ENCODE data around the gene RPS16.
"Not testable (repeated sequence)": the region's sequence is repeated elsewhere in the genome, so short reads cannot be mapped to it uniquely, and the experiment has no call there.

The RPS16 gene

DNA sequence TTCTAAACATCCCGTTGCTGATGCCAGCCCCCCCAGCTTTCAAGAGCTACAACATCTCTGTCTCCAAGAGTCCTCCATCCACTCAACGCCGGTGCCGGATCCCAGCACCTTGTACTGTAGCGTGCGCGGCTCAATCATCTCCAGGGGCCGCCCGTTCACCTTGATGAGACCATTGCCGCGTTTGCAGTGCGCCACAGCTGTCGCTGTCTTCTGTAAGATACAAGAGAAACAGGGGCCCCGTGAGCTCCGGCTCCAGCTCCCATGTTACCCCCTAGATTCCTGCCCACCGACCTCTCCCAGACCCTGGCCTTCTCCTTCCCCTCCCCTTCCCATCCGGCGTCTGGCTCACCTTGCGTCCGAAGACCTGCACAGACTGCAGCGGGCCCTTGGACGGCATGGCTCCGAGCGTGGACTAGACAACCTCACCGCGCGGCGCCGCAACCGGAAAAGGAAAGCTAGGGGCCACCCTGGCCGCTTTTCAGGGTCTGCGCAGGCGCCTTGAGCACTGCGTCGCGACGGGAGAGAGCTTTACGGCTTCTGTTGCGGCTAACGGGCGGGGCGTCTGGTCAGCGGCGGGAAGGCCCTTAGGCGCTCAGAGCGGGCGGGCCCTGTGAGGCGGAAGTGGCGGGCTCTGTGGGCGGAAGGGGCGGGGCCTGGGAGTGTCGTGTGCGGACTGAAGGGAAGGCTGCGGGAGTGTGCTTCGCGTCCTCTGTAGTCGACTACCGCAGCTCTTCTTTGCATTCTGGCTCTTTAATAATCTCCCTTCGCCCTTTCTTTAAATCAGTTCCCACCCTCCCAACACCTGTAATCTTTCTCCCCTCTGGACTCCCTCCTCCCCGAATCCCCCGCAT lies at the start of gene RPS16:
Gene RPS16 (minus strand): TSS at position 451 of the 851 bp plus-strand sequence. CDS start 54 bp downstream, at position 397.
- in situ Hi-C loops (cut with HindIII; ENCODE audit: low sequenced_read_pairs) = no loop called here

DNA sequence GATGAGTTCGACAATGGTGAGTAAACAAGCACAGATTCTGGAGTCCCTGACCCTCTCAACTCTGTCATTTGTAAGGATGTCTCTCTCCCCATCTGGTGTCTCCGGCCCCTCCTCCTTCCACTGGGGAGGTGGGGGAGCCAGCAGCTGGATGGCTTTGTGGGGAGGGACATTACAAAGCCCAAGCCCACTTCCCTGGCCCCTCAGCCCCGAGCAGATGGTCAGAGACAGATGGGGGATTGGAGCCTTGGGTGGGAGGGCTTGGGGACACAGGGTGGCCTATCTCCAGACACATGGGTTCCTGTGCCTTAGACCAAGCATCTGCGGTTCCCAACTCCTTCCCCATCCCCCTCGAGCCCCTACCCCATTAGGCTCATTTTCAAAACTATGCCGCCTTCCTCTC lies 47.4 kb upstream of the RPS16 start:
- in situ Hi-C loops (cut with HindIII; ENCODE audit: low sequenced_read_pairs) = no loop called here

DNA sequence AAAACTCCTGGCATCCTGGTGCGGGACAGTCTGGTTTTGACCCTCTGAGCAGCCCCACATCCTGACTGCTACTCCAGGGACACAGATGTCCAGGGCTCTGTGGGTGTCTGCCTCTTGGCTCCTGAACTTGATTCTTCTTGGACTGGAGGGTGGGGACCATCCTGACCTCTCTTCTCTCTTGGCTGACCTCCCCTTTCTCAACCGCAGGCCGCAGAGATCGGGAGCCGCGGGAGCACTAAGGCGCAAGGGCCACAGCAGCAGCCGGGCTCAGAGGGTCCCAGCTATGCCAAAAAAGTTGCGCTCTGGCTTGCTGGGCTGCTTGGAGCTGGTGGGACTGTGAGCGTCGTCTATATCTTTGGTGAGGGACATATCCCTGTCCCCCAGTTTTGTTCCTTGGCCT lies 45.9 kb upstream of the RPS16 start:
- in situ Hi-C loops (cut with HindIII; ENCODE audit: low sequenced_read_pairs) = no loop called here

DNA sequence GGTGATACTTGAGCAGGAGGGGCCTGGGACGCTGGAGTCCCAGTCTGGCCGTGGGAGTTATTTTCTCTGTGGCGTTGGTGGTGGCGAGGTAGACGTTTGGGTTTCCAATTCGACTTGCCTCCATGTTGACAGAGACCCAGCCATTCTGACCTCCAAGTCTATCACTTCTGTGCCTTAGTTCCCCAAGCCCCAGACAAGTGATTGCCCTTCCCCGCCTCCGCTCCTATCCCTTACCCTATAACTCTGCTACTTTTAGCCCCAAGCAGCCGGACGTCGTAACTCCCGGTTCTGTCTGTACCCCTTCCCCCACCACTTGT lies 45.4 kb upstream of the RPS16 start:
- in situ Hi-C loops (cut with HindIII; ENCODE audit: low sequenced_read_pairs) = no loop called here

DNA sequence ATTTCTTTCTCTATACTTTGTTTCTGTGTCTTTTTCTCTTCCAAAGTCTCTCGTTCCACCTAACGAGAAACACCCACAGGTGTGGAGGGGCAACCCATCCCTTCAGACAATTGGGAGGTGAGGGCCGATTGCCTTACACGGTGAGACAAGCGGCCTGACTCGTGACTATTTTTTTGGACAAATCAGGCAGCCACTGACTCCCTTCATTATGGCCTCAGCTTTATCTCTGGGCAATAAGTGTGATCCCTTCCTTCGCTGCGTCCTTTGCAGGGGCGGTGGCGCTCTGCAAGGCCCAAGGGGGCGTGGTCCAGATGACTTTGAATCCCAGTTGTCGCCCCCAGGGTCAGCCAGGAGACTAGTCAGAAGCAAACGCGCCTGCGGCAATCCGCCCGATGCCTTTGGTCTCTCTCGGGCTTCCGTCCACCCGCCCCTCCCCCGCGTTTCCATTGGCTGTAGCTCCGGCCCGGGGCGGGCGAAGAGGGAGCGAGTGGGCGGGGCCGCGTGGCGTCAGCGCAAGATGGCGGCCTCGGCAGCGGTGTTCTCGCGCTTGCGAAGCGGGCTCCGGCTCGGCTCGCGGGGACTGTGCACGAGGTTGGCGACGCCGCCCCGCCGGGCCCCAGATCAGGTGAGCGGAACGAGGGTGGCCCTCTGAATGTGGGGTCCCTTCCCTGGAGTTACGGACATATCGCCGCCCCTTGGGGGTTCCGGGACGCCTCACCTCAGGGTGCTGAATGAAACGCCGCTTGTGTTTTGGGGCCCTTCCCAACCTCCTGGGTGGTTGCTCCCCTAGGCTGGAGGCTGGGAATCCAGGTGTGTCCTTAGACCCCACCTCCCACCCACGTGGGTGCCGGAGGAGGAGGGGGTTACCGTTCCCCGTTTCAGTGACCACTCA lies 44.8 kb upstream of the RPS16 start, which contains the start of gene TIMM50:
Gene TIMM50 (plus strand): TSS at position 502 of the 892 bp plus-strand sequence. CDS start 16 bp downstream, at position 518.
- in situ Hi-C loops (cut with HindIII; ENCODE audit: low sequenced_read_pairs) = no loop called here

DNA sequence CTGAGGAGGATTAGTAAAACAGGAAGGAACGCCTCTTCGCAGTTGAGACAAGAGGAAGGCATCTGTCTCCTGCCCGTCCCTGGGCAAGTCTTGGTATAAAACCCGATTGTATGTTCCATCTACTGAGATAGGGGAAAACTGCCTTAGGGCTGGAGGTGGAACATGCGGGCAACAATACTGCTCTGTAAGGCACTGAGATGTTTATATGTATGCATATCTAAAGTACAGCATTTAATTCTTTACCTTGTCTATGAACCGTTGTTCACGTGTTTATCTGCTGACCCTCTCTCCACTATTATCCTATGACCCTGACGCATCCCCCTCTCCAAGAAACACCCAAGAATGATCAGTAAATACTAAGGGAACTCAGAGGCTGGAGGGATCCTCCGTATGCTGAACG lies 44.2 kb upstream of the RPS16 start:
- in situ Hi-C loops (cut with HindIII; ENCODE audit: low sequenced_read_pairs) = no loop called here

DNA sequence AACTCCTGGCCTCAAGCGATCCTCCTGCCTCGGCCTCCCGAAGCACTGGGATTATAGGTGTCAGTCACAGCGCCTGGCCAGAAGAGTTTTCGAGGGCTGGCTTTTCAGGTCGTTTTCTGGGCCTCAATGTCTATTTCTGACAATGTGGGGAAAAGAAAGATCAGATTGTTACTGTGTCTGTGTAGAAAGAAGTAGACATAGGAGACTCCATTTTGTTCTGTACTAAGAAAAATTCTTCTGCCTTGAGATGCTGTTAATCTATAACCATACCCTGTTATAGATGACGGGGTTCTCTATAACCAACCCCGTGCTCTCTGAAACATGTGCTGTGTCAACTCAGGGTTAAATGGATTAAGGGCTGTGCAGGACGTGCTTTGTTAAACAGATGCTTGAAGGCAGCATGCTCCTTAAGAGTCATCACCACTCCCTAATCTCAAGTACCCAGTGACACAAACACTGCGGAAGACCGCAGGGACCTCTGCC lies 43.6 kb upstream of the RPS16 start:
- in situ Hi-C loops (cut with HindIII; ENCODE audit: low sequenced_read_pairs) = not testable (repeated sequence)

DNA sequence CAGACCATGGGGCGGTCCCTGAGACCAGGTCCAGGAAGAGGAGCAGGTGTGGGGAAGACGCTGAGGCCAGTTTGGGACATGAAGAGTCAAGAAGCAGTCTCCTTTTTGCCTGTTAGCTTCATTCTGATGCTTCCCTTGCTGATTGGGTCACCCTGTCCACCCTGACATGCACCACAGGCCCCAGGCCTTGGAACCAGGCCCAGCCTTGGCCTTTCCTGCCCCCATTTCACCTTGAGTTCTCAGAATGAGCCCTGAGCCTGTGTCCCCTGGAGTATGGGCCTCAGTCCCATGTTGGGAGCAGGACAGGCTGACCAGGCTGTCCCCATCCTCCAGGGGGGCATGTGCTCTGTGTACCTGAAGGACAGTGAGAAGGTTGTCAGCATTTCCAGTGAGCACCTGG lies 40.0 kb upstream of the RPS16 start:
- in situ Hi-C loops (cut with HindIII; ENCODE audit: low sequenced_read_pairs) = no loop called here

DNA sequence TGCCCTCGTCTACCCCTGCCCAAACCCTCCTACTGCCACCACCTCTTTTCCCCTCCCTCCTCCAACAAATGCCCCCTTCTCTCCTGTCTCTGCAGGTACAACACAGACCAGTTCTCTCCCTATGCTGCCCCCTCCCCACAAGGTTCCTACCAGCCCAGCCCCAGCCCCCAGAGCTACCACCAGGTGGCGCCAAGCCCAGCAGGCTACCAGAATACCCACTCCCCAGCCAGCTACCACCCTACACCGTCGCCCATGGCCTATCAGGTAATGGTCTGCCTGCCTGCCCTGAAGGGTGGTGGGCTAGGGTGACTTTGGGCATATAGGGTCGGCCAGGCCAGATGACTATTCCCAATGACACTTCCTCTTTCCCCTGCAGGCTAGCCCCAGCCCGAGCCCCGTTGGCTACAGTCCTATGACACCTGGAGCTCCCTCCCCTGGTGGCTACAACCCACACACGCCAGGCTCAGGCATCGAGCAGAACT lies 38.4 kb upstream of the RPS16 start:
- in situ Hi-C loops (cut with HindIII; ENCODE audit: low sequenced_read_pairs) = no loop called here

DNA sequence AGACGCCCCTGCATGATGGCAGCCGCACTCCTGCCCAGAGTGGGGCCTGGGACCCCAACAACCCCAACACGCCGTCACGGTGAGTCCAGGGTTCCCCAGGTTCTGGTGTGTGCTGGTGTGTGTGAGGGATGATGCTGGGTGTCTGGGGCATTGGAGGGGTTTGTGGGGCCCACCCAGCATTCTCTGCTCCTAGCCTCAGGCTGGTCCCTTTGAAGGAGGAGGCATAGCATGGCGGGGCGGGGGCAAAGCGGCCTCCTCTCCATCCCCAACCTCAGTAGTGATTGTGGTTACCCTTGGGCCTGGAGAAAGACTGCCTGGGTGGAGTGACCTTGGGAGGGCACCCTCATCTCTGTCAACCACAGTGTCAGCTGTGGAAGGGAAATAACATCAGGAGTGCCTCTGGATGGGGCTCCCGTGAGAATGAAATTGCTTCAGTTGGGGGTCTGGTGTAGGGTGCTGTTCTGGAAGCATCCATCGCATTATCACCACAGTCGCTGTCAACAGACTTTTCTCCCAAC lies 37.8 kb upstream of the RPS16 start:
- in situ Hi-C loops (cut with HindIII; ENCODE audit: low sequenced_read_pairs) = no loop called here

DNA sequence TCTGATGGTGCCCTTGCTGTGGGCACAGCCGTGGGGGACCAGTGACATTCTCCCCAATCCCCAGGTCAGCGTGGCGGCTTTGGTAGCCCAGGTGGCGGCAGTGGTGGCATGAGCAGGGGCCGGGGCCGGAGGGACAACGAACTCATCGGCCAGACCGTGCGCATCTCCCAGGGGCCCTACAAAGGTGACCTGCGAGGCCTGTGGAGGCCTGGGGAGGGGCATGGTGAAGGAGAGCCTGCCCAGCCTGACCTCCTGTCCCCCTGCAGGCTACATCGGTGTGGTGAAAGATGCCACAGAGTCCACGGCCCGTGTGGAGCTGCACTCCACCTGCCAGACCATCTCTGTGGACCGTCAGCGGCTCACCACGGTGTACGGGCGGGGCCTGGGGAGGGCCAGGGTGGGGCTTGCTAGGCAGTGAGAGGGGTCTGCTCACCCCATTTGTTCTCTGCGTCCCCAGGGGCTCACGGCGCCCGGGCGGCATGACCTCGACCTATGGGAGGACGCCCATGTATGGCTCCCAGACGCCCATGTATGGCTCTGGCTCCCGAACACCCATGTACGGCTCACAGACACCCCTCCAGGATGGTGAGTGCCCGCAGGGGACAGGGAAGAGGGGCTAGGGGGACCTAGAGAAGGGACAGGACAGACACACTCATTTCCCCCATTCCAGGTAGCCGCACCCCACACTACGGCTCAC lies 37.1 kb upstream of the RPS16 start:
- in situ Hi-C loops (cut with HindIII; ENCODE audit: low sequenced_read_pairs) = no loop called here

DNA sequence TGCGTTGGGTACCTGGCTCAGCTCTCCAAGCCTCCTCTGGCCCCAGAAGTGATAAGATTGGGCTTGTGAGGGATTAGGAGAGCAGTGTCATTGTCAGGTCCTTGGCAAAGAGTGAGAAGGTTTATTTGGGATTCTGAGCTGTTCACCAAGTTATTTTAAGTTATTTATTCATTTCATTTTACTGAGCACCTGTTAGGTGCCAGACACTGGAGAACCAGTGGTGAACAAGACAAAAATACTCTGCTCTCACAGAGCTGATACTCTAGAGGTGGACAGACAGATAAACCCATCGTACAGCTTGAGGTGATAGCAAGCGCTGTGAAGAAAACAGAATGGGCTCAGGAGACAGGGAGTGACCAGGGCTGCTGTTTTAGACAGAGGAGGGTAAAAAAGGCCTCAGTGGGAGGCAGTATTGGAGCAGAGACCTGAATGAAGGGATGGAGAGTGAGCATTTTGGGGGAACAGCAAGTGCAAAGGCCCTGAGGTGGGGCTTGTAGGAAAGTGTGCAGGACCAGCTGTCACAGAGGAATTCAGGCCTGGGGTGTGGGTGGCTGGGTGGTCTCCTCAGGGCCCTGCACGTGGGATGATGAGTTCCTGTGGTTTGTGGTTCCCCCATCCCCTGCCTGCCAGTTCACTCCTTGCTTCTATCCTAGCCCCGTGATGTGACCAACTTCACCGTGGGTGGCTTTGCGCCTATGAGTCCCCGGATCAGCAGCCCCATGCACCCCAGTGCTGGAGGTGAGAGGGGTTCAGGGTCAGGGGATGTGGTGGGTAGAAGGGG lies 36.2 kb upstream of the RPS16 start:
- in situ Hi-C loops (cut with HindIII; ENCODE audit: low sequenced_read_pairs) = no loop called here

DNA sequence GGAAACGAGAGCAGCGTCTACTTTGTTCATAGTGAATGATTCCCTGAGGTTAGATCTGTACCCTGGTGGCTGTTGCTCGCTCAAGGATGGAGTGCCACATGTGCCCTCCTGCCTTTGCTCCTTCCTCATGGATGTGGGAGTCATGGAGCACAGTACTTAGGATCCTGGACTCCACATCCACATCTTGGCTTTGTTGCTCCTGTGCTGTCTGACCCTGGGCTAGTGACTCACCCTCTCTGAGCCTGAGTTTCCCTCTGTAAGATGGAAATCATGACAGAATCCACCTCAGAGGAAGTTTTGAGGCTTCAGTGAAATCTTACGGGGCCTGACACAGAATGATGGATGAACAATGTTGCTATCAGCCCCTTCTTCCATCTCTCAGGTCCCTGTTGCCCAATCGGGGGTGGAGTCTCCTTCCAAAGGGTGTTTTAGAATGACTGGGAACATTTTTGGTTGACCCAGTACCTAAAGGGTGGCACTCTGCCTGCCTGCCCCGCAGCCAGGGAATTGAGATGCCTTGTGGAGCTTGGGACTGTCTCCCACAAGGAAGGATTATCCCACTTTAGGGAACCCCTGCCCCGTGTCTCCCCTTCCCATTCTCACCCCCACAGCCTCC lies 35.1 kb upstream of the RPS16 start:
- in situ Hi-C loops (cut with HindIII; ENCODE audit: low sequenced_read_pairs) = no loop called here

DNA sequence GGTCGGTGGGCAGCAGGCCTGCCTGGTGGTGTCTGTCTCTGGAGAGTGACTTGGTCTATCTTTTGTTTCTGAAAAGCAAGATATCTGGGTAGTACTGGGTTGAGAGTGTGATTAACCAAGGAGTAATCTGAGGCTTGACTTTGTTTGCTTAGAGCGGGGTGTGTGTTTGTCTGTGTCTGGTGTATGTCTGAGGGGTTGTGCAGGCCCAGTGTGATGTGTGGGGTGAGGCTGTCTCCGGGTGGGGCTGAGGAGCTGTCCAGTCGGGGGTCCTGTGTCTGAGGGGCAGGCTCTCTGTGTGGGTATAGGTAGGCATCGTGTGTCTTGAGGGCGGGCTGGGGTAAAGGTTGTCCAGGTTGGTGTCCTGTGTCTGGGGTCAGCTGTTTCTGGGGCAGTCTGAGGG lies 33.8 kb upstream of the RPS16 start:
- in situ Hi-C loops (cut with HindIII; ENCODE audit: low sequenced_read_pairs) = no loop called here

DNA sequence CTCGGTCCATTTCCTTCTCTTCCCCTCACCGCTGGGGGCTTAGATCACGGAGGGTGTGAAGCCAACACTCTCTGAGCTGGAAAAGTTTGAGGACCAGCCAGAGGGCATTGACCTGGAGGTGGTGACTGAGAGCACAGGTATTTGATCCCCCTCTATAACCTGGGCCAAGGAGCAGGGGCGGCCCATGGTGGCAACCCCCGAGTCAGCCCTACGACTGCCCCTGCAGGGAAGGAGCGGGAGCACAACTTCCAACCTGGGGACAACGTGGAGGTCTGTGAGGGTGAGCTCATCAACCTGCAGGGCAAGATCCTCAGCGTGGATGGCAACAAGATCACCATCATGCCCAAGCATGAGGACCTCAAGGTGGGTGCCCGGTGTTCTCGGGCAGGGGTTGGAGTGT lies 33.3 kb upstream of the RPS16 start:
- in situ Hi-C loops (cut with HindIII; ENCODE audit: low sequenced_read_pairs) = no loop called here

DNA sequence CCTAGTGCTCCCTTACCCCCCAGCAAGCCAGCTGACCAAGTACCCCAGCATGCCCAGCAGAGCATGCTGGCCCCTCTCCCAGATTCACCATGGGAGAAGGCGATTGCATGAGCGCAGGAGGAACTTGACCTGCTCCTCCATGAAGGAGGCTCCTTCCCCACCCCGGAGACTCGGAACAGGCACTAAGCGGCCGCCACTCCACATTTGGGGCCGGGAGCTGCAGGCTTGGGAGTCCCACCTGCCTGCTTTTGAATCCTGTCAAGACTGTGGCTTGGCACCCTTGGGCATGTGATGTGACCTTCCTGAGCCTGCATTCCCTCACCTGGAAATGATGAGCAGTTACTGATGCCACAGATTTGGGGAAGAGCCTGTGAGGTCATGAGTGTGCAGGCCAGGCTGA lies 32.2 kb upstream of the RPS16 start:
- in situ Hi-C loops (cut with HindIII; ENCODE audit: low sequenced_read_pairs) = no loop called here

DNA sequence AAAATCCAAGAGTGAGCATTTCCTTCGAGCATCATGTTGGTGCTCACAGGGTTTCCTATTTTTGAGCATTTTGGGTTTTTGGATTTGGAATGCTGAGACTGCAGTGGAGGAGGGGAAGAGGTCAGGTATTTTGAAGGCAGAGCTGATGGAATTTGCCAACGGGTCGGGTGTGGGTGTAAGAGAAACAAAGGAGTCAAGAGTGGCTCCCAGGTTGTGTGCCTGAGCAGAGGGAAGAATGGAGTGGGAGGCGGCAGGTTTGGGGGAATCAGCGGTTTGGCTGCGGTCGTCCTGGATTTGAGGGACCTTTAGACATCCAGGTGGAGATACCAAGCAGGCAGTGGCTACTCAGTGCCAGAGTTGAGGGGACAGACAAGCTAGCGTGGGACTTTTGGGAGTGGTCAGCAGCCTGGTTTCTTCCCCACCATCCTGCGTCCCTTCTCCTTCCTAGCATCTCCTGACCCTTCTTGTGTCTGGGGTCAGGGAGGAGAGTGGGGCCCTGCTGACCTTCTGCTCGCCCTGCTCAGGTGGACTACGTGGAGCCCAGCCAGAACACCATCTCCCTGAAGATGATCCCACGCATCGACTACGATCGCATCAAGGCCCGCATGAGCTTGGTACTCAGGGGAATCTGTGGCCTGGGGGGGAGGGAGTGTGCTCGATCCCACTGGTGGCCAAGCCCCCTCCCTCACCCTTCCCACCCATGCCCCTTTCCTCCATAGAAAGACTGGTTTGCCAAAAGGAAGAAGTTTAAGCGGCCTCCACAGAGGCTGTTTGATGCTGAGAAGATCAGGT lies 30.4 kb upstream of the RPS16 start:
- in situ Hi-C loops (cut with HindIII; ENCODE audit: low sequenced_read_pairs) = no loop called here

DNA sequence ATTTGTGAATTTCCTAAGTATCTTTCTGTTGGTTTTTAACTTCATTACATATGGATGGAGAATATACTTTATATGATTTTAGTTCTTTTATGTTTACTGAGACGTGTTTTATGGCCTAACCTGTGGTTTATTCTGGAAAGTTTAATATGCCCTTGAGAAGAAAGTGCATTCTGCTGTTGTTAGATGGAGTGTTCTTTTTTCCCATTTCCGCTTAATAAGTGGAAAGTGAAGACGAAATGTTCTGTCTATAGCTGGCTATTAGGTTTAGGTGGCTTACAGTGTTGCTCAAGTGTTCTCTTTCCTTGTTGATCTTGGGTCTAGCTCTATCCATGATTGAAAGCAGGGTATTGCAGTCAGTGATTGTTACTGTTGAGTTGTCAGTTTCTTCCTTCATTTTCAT lies 27.7 kb upstream of the RPS16 start:
- in situ Hi-C loops (cut with HindIII; ENCODE audit: low sequenced_read_pairs) = no loop called here

DNA sequence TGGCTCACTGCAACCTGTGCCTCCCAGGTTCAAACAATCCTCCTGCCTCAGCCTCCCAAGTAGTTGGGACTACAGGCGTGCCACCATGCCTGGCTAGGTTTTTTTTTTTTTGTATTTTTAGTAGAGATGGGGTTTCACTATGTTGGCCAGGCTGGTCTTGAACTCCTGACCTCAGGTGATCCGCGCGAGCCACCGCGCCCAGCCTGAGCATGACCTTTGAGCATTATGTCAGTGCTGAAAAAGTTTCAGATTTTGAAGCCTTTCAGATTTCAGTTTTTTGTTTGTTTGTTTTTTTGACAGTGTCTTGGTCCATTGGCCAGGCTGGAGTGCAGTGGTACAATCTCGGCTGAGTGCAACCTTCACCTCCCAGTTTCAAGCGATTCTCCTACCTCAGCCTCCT lies 15.5 kb upstream of the RPS16 start:
- in situ Hi-C loops (cut with HindIII; ENCODE audit: low sequenced_read_pairs) = not testable (repeated sequence)
